ENCODE measurements around the gene SRSF9.

DNA sequence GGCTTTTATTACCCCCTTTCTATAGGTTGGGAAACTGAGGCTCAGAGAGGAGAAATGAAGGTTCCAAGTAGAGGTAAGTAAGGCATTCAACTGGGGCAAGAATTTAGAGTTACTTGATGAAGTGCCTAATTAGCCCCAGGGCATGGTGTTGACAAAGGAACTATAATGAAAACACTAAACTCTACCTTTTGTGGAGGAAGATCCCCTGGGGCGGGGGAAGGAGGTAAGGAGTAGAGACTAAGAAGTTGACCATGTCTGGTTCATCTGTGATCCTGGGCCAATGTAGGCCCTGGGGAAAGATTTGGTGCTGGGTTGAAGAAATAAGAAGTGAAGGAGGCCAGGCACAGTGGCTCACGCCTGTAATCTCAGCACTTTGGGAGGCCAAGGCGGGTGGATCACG is 47.8 kb downstream of the SRSF9 start:
- TF ChIP-seq, protein P1, sequence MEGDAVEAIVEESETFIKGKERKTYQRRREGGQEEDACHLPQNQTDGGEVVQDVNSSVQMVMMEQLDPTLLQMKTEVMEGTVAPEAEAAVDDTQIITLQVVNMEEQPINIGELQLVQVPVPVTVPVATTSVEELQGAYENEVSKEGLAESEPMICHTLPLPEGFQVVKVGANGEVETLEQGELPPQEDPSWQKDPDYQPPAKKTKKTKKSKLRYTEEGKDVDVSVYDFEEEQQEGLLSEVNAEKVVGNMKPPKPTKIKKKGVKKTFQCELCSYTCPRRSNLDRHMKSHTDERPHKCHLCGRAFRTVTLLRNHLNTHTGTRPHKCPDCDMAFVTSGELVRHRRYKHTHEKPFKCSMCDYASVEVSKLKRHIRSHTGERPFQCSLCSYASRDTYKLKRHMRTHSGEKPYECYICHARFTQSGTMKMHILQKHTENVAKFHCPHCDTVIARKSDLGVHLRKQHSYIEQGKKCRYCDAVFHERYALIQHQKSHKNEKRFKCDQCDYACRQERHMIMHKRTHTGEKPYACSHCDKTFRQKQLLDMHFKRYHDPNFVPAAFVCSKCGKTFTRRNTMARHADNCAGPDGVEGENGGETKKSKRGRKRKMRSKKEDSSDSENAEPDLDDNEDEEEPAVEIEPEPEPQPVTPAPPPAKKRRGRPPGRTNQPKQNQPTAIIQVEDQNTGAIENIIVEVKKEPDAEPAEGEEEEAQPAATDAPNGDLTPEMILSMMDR (IDR thresholded peaks at IDR 0.05), result no peak
- TF ChIP-seq POLR2A (IDR thresholded peaks at IDR 0.05), result no peak

Data from uterus (tissue), 2 donors.